Panc1 (cell line): ENCODE results near the gene CCDC169. TPM values are rescaled to one million over a fixed set of nuclear protein-coding genes. Genes with fewer than 3 reads are reported as not detected.

Experiments
- ATAC-seq: fragments of 200-7000 bp; cut with Tn5 transposase; 2 replicates; pipeline ENCODE4 v1.9.1; 2020; ENCODE audit warnings: mild to moderate bottlenecking, moderate library complexity
- BruUV-seq: library from RNA; stranded (reverse); fragments of 400-500 nt; replicated peaks from 2 replicates; lab custom pipeline; 2021; lab: Mats Ljungman, UMichigan
- CTCF ChIA-PET: fragments of 300-600 bp; sonication (Branson Sonifier 250); formaldehyde crosslinking; loops from one replicate; lab custom pipeline; 2022; ENCODE audit warnings: antibody characterized with exemption; lab: Charles Lee
- POLR2A ChIA-PET: fragments of 300-600 bp; sonication (Branson Sonifier 250); formaldehyde crosslinking; loops from one replicate; lab custom pipeline; 2022; ENCODE audit warnings: antibody characterized with exemption; lab: Charles Lee
- DNase-seq: peaks from one replicate; pipeline ENCODE4 v3.0.0-alpha.2; 2010; ENCODE audit warnings: low read depth, low spot score
- H3K27ac ChIP-seq: 2 replicates; pipeline ENCODE4 v1.5.1; 2011; ENCODE audit warnings: mild to moderate bottlenecking, low read length, inconsistent platforms
- H3K27me3 ChIP-seq: fragments of 200-500 bp; sonication (Bioruptor generic); 2 replicates; pipeline ENCODE4 v1.6.0; 2014; ENCODE audit warnings: low read length, inconsistent platforms; ENCODE audit not compliant: control insufficient read depth, insufficient read depth
- H3K36me3 ChIP-seq: fragments of 200-500 bp; sonication (Bioruptor generic); 2 replicates; pipeline ENCODE4 v1.5.1; 2014; ENCODE audit warnings: inconsistent platforms, mild to moderate bottlenecking, low read length, moderate library complexity; ENCODE audit not compliant: control insufficient read depth, insufficient read depth
- H3K4me1 ChIP-seq: 2 replicates; pipeline ENCODE4 v1.5.1; 2011; ENCODE audit warnings: inconsistent platforms, mild to moderate bottlenecking, low read length, moderate library complexity; ENCODE audit not compliant: control insufficient read depth, insufficient read depth
- H3K4me3 ChIP-seq, 2 experiments: 2 replicates each; pipeline ENCODE4 v1.5.1; 2011 to 2012; ENCODE audit warnings: low read depth in 2 of 2, low read length in 2 of 2, mild to moderate bottlenecking in 2 of 2, inconsistent platforms in 1 of 2, moderate library complexity in 1 of 2
- H3K9me3 ChIP-seq: fragments of 200-500 bp; sonication (Bioruptor generic); 2 replicates; pipeline ENCODE4 v1.5.1; 2014; ENCODE audit warnings: low read depth, mild to moderate bottlenecking, inconsistent platforms, low read length, moderate library complexity; ENCODE audit not compliant: control insufficient read depth, insufficient read depth
- SIN3A ChIP-seq: IDR thresholded peaks from 2 replicates; pipeline ENCODE4 v1.6.1; 2012; ENCODE audit warnings: low read depth, mild to moderate bottlenecking, low read length, moderate library complexity, borderline replicate concordance; ENCODE audit not compliant: insufficient read depth
- in situ Hi-C: cut with HindIII; loops from 2 replicates; pipeline ENCODE4 v1.10.0; 2016; ENCODE audit warnings: low sequenced_read_pairs, low pct_unique_long_range_greater_than_20kb
- intact Hi-C: fragments of 100-400 bp; cut with micrococcal nuclease; formaldehyde crosslinking; loops from one replicate; pipeline ENCODE4 v1.10.0; 2022; ENCODE audit not compliant: unreplicated experiment
- total RNA-seq: library from RNA; stranded (reverse); gene quantifications from one replicate; pipeline ENCODE4 v1.2.1, GENCODE V29; 2021; ENCODE audit not compliant: unreplicated experiment
- TF ChIP-seq, protein P1 (sequence below): fragments of 450-650 bp; IDR thresholded peaks from 2 replicates; pipeline ENCODE4 v1.5.1; 2017; ENCODE audit warnings: mild to moderate bottlenecking
- TF ChIP-seq, protein P2 (sequence below), 2 experiments: IDR thresholded peaks; 2 replicates each; pipeline ENCODE4 v1.6.1; 2011 to 2012; ENCODE audit warnings: low read depth in 2 of 2, control low read depth in 1 of 2, low read length in 1 of 2, mild to moderate bottlenecking in 1 of 2, moderate library complexity in 1 of 2; ENCODE audit not compliant: insufficient read depth in 1 of 2

CCDC169 gene
- total RNA-seq, 1 experiment from 2014 or later = 2.3 TPM

DNA sequence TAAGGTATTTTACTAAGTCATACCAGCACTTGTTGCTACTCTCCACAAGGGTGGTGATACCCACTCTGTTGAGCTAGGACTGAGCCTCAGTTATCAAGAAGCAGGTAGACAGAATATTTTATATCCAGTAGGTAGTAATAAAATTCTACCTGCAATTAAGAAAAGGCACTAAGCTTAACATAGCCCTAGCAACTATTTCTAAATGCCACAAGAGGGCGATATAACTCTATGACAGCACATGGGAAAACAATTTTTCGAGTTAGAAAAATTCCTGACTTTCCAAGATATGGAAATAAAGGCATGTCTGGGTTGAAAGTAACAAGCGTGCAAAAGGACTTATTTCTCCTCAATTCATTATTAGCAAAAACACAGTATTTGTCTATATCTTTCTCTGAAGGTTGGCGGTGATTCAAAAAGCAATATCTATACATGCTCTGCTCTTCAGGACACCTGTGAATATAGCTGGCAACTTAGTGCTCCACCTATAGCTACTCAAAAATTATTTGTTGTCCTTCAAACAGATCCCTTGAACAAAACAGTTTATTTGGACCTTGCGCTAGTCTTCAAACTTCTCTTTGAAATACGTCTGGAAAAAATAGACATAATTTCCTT, 14.7 kb downstream of the CCDC169 start:
- no peaks in the 10 kb centered on the region for H3K27me3 ChIP-seq
- H3K9me3 ChIP-seq = no peaks in the 10 kb centered on the region
- H3K4me3 ChIP-seq = no peak overlapping the region
- in situ Hi-C loops (no loop called here), intact Hi-C loops (no loop called here)
- ChIA-PET CTCF (interaction anchor here (0.6 to 1.0 kb wide), 5 partner anchors 43 to 559 kb away, joined by 3 to 5 read pairs (median 3); no protein-coding TSS in a partner anchor), POLR2A (no interaction called here)
- ATAC-seq (0 out of 2 replicates have a peak, but pooled peaks have one; percentile 60), DNase-seq (no peak)
- H3K36me3 ChIP-seq = no peaks in the 10 kb centered on the region
- H3K4me1 ChIP-seq = no peaks in the 10 kb centered on the region
- BruUV-seq = no TSS peak
- no peak overlapping the region for H3K27ac ChIP-seq
- TF ChIP-seq, protein P1, sequence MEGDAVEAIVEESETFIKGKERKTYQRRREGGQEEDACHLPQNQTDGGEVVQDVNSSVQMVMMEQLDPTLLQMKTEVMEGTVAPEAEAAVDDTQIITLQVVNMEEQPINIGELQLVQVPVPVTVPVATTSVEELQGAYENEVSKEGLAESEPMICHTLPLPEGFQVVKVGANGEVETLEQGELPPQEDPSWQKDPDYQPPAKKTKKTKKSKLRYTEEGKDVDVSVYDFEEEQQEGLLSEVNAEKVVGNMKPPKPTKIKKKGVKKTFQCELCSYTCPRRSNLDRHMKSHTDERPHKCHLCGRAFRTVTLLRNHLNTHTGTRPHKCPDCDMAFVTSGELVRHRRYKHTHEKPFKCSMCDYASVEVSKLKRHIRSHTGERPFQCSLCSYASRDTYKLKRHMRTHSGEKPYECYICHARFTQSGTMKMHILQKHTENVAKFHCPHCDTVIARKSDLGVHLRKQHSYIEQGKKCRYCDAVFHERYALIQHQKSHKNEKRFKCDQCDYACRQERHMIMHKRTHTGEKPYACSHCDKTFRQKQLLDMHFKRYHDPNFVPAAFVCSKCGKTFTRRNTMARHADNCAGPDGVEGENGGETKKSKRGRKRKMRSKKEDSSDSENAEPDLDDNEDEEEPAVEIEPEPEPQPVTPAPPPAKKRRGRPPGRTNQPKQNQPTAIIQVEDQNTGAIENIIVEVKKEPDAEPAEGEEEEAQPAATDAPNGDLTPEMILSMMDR = peak; percentile 67; the same call in 1 of the 2 replicates
- no peak for TF ChIP-seq SIN3A

DNA sequence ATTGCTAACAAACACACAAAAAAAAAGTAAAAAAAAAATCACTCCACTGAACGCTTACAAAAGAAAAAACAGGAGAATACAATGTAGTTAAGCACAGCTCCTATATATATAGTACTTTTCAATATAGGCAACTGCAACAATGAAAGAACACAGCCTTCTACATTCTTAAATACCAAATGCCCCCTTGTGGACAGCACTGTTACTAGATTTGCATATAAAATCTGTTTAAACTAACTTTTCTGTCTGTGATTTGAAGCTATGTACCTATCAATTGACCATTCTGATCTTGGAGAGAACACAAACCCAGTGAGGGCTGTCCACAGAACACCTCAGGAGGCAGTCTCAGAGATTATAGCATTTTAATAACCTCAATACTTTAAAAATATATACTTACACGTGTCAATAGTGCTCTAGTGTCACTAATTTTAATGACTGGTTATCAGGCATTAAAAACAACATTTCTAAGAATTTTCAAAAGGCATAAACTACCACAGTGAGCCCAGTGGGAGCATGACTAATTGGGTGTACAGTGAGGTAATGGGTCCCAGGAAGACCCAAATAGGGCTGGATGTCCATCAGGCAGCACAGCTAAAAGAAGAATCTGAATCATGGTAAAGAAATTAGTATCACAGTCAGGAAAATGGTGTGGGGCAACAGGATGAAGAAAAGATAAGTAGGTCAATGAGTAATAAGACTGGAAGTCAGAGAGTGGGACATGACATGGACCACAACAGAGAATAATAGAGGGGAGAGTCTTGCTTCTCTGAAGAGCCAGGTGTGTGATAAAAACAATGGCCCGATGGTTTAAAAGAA, 22.2 kb downstream of the CCDC169 start:
- no TSS peak for BruUV-seq
- no peak overlapping the region for H3K27ac ChIP-seq
- intact Hi-C loops (loop anchor here (1.0 kb wide), 1 partner anchor 297 kb away; no protein-coding TSS in a partner anchor), in situ Hi-C loops (no loop called here)
- H3K36me3 ChIP-seq = no peaks in the 10 kb centered on the region
- H3K9me3 ChIP-seq = no peaks in the 10 kb centered on the region
- no peaks in the 10 kb centered on the region for H3K27me3 ChIP-seq
- TF ChIP-seq, protein P2, sequence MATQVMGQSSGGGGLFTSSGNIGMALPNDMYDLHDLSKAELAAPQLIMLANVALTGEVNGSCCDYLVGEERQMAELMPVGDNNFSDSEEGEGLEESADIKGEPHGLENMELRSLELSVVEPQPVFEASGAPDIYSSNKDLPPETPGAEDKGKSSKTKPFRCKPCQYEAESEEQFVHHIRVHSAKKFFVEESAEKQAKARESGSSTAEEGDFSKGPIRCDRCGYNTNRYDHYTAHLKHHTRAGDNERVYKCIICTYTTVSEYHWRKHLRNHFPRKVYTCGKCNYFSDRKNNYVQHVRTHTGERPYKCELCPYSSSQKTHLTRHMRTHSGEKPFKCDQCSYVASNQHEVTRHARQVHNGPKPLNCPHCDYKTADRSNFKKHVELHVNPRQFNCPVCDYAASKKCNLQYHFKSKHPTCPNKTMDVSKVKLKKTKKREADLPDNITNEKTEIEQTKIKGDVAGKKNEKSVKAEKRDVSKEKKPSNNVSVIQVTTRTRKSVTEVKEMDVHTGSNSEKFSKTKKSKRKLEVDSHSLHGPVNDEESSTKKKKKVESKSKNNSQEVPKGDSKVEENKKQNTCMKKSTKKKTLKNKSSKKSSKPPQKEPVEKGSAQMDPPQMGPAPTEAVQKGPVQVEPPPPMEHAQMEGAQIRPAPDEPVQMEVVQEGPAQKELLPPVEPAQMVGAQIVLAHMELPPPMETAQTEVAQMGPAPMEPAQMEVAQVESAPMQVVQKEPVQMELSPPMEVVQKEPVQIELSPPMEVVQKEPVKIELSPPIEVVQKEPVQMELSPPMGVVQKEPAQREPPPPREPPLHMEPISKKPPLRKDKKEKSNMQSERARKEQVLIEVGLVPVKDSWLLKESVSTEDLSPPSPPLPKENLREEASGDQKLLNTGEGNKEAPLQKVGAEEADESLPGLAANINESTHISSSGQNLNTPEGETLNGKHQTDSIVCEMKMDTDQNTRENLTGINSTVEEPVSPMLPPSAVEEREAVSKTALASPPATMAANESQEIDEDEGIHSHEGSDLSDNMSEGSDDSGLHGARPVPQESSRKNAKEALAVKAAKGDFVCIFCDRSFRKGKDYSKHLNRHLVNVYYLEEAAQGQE (IDR thresholded peaks at IDR 0.05; ENCODE audit: insufficient read depth in 1 of 2, low read depth in 2 of 2, low read length in 1 of 2) = no peak
- TF ChIP-seq, protein P1 = peak; percentile 48; the same call in 1 of the 2 replicates
- no peaks in the 10 kb centered on the region for H3K4me1 ChIP-seq
- POLR2A ChIA-PET = no interaction called here
- H3K4me3 ChIP-seq = no peak overlapping the region
- CTCF ChIA-PET = interaction anchor here (1.0 kb wide), 1 partner anchor 296 kb away, joined by 8 read pairs; no protein-coding TSS in a partner anchor
- 0 out of 2 replicates have a peak, but pooled peaks have one; percentile 51 for ATAC-seq
- no peak for DNase-seq
